Hematopoietic multipotent progenitor cell treated with erythropoietin and hydrocortisone succinate and interleukin-3 and kit ligand, for 6 days (in vitro differentiated cells): ENCODE data around the gene NBPF10.
"Not testable (repeated sequence)": the region's sequence is repeated elsewhere in the genome, so short reads cannot be mapped to it uniquely, and the experiment has no call there.

Source experiments
- DNase-seq: peaks from one replicate; pipeline ENCODE4 v3.0.0-alpha.2; 2015

NBPF10 gene

GRCh38 chr1:146144465-146144864 lies at the start of gene NBPF10:
TSS of gene NBPF10 (minus strand) at chr1:146144804. CDS start at chr1:146144769, 35 bp downstream.
- not testable (repeated sequence) for DNase-seq

- DNase-seq = not testable (repeated sequence)
These were observed 29.9 kb upstream of the NBPF10 start for GRCh38 chr1:146174531-146174930.

- not testable (repeated sequence) for DNase-seq
These were observed 23.1 kb upstream of the NBPF10 start for GRCh38 chr1:146167740-146168139.

- DNase-seq = not testable (repeated sequence)
These were observed 22.7 kb upstream of the NBPF10 start for GRCh38 chr1:146167273-146167672.
